HFFc6 (cell line): ENCODE data around the gene TIGD1. TPM values are rescaled to one million over a fixed set of nuclear protein-coding genes. Genes with fewer than 3 reads are reported as not detected.

Experiments used
- DNase-seq: peaks from one replicate; pipeline ENCODE4 v3.0.0-alpha.2; 2018
- H3K27ac Mint-ChIP-seq: 2 replicates; pipeline ENCODE4 v1.8.0; 2020; ENCODE audit warnings: mild to moderate bottlenecking, mixed read lengths
- H3K27me3 Mint-ChIP-seq: 2 replicates; pipeline ENCODE4 v1.8.0; 2021; ENCODE audit warnings: mild to moderate bottlenecking, moderate library complexity, mixed read lengths; ENCODE audit not compliant: insufficient read depth
- H3K36me3 Mint-ChIP-seq: 2 replicates; pipeline ENCODE4 v1.8.0; 2021; ENCODE audit warnings: low read depth, mixed read lengths
- H3K4me1 Mint-ChIP-seq: 2 replicates; pipeline ENCODE4 v1.8.0; 2020; ENCODE audit warnings: low read depth, mixed read lengths
- H3K4me3 Mint-ChIP-seq: 2 replicates; pipeline ENCODE4 v1.8.0; 2020; ENCODE audit warnings: mild to moderate bottlenecking, moderate library complexity, mixed read lengths
- H3K9me3 Mint-ChIP-seq: 2 replicates; pipeline ENCODE4 v1.8.0; 2020; ENCODE audit warnings: mild to moderate bottlenecking, mixed read lengths
- CTCF ChIP-seq: fragments of 200-600 bp; sonication (generic); IDR thresholded peaks from 2 replicates; pipeline ENCODE4 v1.5.0; 2021; ENCODE audit warnings: antibody characterized with exemption, mild to moderate bottlenecking
- total RNA-seq, 6 experiments: library from RNA; stranded (reverse); fragmentation: NEBNext Ultra II Directional; extraction: Animal tissue kit (Norgen Biotek cat#: 25700); gene quantifications; 2 replicates in 1 of 6; 3 replicates in 5 of 6; pipeline ENCODE4 v1.2.3, GENCODE V29; 2021

The TIGD1 gene
- total RNA-seq, 6 experiments from 2014 or later: 2.9 to 3.7 (median 3.1) TPM

GRCh38 chr2:232523402-232523681, 27.0 kb downstream of the TIGD1 start:
- no peak overlapping the region for H3K27ac Mint-ChIP-seq
- no peak for TF ChIP-seq CTCF
- H3K4me1 Mint-ChIP-seq: no peaks in the 10 kb centered on the region
- no peaks in the 10 kb centered on the region for H3K9me3 Mint-ChIP-seq
- no peak for DNase-seq
- no peaks in the 10 kb centered on the region for H3K36me3 Mint-ChIP-seq
- H3K27me3 Mint-ChIP-seq: peaks cover 24% of the 10 kb centered on the region
- no peak overlapping the region for H3K4me3 Mint-ChIP-seq

GRCh38 chr2:232522623-232523401, 27.5 kb downstream of the TIGD1 start:
- Mint-ChIP-seq H3K27me3 (peaks cover 25% of the 10 kb centered on the region), H3K9me3 (no peaks in the 10 kb centered on the region), H3K4me1 (no peaks in the 10 kb centered on the region), H3K27ac (no peak overlapping the region), H3K4me3 (no peak overlapping the region), H3K36me3 (no peaks in the 10 kb centered on the region)
- no peak for TF ChIP-seq CTCF
- DNase-seq: no peak

- no peaks in the 10 kb centered on the region for H3K4me1 Mint-ChIP-seq
- peak; percentile 97 for TF ChIP-seq CTCF
- no peaks in the 10 kb centered on the region for H3K36me3 Mint-ChIP-seq
- no peak for DNase-seq
- H3K27me3 Mint-ChIP-seq: peaks cover 31% of the 10 kb centered on the region
- no peak overlapping the region for H3K4me3 Mint-ChIP-seq
- H3K27ac Mint-ChIP-seq: no peak overlapping the region
- no peaks in the 10 kb centered on the region for H3K9me3 Mint-ChIP-seq
Observed at GRCh38 chr2:232521959-232522622, 28.3 kb downstream of the TIGD1 start.

GRCh38 chr2:232521098-232521497, 29.3 kb downstream of the TIGD1 start:
- Mint-ChIP-seq H3K27ac (no peak overlapping the region), H3K9me3 (no peaks in the 10 kb centered on the region), H3K27me3 (peaks cover 36% of the 10 kb centered on the region), H3K36me3 (no peaks in the 10 kb centered on the region), H3K4me3 (no peak overlapping the region), H3K4me1 (no peaks in the 10 kb centered on the region)
- no peak for TF ChIP-seq CTCF
- DNase-seq: no peak

- Mint-ChIP-seq H3K9me3 (no peaks in the 10 kb centered on the region), H3K36me3 (no peaks in the 10 kb centered on the region), H3K4me3 (no peak overlapping the region), H3K27me3 (peaks cover 39% of the 10 kb centered on the region), H3K4me1 (no peaks in the 10 kb centered on the region), H3K27ac (no peak overlapping the region)
- no peak for TF ChIP-seq CTCF
- no peak for DNase-seq
Observed at GRCh38 chr2:232520489-232520888, 29.9 kb downstream of the TIGD1 start.
